ENCODE data around the gene TMEM53.
"Not testable (repeated sequence)": the region's sequence is repeated elsewhere in the genome, so short reads cannot be mapped to it uniquely, and the experiment has no call there.

The TMEM53 gene

DNA sequence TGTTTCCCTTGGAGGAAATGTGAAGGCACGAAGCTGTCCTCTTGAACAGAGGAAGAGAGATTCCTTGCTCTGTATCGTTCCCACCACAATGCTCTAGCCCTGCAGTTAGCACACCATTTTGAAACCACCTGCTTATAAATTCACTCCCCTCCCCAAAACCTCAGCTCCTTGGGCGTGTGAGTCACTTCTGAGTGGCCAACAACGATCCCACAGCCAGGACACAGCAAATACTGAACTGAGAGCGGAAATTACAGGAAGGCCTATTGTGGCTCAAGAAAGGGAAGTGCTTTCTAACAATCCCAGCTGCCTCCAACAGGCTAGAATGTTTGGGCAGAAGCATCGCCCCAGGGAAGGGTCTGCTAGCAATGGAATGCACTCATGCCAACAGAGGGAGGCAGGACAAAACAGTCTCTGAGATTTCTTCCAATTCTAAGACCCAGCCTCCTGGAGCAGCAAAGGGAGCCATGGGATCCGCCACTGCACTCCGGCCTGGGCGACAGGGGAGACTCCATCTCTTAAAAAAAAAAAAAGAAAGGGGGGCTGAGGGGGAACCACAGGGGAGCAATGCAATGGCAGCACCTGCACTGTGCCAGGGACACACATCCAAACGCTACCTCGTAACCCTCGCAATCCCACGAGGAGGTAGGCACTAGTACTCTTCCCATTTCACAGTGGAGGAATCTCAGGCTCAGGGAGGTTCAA is 1.9 kb downstream of the TMEM53 start:
- DNase-seq: no peak

DNA sequence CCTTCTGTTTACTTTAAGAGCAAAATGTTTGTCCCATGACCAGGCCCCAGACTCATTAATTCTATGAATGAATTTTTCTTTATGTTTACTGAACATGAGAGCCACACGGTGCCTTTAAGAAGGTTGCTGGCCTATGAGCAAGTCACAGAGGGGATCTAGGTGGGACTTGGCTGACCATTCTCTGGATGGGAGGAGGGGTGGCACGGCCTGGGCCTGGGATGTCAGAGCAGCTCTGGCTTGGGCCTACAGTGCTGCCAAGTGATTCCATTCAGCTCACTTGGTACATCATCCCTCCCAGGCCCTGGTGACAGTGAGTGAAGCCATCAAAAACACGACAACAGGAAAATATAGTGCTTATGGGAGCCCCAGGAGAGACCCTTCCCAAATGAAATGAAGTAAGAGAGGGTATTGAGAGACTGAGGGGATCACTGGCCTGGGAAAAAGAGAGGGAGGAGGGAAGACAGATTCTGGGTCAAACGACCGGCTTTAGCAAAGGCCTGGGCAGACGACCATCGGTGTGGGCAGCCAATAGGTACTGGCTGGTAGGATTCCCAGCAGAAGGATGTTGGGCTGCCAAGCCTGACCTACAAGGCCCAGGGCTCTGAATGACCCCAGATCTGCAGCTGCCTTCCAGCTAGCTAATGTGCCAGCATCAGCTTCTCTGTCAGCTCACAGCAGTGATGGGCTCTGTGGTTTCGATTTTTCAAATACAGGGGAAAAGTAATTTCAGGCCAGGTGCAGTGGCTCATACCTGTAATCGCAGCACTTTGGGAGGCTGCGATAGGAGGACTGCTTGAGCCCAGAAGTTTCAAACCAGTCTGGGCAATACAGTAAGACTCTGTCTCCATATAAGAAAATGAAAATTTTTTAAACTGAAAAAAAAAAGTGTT is 3.3 kb downstream of the TMEM53 start:
- no peak for DNase-seq

DNA sequence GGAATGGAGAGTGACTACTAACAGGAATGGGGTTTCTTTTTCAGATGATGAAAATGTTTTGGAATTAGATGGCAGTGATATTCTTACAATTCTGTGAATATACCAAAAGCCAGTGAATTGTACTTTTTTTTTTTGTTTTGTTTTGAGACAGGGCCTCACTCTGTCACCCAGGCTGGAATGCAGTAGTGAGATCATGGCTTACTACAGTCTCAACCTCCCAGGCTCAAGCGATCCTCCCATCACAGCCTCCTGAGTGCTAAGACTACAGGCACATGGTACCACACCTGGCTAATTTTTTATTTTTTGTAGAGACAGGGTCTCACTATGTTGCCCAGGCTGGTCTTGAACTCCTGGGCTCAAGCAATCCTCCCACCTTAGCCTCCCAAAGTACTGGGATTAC is 7.6 kb downstream of the TMEM53 start:
- DNase-seq: not testable (repeated sequence)

DNA sequence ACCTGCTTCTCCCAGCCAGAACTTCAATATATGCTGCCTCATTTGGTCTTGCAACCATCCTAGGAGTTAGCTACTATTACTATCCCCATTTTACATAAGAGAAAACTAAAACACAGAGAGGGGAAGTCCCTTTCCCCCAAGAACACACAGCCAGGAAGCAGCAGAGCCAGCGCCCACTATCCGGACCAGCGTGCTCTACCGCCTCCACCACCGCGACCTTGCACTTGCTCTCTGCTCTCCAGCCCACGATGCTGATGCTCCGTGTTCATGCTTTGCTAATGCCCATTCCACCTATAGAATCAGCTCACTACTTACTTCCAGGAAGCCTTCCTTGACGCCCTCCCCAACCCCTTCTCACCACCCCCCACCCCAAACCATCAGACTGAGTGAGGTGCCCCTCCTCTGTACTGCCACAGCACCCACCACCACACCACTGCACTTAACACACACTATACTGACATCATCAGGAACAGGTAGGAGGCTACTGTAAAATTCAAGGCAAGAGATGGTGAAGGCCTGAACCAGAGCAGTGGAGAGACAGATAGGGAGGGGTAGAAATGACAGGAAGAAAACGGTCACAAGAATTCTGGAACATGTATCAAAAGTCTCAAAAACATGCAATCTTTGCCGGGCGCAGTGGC is 9.4 kb downstream of the TMEM53 start:
- DNase-seq: no peak

DNA sequence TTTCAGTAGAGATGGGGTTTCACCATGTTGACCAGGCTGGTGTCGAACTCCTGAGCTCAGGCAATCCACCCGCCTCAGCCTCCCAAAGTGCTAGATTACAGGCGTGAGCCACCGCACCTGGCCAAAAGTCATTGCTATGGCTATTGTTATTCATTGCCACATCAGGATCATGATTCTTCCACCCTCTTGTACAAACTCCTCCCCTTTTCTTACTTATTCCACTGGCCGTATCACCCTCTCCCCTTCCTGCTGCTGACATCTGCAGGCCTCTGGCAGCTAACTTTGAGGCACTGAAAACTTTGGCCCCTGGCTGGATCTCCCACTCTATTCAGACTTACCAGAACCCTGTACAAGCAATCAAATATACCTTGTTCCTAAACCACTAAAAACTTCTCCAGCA is 10.9 kb downstream of the TMEM53 start:
- no peak for DNase-seq

DNA sequence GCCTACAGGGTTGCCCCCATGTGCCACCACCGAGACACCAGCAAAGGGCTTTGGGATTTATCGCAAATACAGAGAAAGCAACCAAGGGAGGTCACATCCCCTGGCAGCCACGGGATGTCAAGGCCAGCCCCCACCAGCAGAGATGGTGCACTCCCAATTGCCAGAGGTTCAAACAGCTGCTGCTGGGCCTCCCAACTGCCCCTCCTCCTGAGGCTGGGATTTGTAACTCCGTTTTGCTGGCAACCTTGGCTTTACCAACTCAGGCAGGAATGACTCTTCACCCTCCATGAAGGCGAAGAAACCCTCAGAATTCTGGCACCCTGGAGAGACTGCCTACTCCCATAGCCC is 11.6 kb downstream of the TMEM53 start:
- no peak for DNase-seq

DNA sequence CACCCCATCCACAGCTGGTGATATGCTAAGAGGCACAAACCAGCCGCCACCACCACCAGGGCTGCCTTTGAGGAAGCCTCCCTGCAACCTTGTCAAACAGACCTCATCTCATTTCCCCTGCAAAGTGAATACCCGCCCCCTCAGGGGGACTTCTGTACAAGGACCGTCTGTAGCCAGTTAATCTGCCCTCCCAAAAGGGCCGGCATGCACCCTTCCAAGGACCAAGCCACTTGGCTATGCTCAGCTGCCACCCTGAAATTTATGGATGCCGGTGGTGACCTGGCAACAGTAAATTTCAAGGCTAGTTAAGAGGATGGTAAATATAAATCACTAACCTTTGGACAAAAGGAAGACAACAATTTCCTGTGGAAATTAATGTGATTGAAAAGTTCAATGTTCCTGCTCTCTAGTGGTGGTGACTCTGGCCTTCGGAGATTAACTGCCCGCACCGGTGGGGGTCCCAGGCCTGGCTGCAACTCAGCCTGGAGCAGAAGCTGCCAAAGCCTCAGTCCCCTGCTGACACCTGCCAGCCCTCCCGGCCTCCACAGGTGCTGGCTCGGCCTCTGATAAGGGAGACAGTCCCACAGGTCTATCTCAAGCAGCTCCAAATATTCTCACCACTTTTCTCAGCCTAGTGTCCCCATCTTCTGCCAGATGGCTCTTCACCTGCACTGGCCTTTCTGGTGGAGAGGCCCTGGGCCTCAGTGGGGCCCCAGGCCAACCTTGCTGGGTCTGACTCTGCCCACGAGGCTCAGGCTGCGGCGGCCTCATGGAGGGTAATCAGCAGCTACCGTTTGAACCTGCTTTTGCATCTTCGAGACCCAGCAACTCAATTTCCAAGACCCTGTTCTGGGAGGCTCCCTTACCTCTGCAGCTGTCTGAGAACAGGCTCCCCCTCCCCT is 12.2 kb downstream of the TMEM53 start:
- no peak for DNase-seq

DNA sequence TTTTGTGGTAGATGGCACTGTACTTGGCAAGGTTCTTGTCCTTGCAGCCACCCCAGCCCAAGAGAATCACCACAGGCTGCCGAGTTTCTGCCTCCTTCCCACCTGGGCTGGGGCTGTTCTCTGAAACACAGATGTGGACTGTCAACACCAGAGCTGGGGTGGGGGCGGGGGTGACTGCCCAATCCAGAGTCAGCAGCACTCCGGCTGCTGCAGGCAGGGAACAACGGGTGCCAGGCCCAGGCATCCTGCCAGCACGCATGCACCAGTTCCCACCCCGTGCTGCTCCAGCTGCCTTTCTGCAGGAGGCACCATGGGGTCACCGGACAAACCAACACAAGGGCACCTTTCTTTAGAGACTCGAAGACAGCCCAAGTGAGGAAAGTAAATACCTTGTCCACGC is 14.1 kb downstream of the TMEM53 start:
- DNase-seq: no peak

DNA sequence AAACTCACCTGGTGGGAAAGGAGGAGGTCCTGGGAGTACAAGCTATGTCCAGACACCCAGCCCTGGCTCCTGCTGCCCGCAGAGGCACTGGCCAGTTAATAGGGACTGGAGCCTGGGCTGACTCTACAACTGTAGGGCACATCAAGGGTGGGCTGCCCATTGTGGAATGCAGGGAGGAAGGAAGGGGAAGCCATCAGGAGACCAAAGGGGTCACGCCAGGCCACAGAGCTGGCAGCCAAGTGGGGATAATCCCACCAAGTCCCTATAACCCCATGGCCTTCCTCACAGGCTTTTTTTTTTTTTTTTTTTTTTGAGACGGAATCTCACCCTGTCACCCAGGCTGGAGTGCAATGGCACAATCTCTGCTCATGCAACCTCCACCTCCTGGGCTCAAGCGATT is 14.7 kb downstream of the TMEM53 start:
- DNase-seq: no peak

DNA sequence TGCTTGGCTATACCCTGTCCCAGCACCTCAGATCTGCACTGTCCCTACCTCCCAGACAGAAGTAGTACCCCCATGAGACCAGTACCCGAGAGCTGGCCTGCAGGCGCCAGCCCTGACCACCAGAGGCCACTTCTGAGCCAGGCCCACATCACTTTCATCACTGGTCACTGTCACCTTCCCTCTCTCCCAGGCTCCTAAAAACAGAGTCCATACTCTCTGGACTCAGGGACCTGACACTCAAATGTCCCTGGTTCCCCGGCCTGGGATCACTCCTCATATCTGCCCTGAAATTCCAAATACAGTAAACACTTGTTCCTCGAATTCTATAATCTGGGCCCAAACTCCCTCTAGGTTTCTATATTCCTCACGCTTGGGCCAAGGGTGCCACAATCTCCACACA is 18.7 kb downstream of the TMEM53 start:
- no peak for DNase-seq

DNA sequence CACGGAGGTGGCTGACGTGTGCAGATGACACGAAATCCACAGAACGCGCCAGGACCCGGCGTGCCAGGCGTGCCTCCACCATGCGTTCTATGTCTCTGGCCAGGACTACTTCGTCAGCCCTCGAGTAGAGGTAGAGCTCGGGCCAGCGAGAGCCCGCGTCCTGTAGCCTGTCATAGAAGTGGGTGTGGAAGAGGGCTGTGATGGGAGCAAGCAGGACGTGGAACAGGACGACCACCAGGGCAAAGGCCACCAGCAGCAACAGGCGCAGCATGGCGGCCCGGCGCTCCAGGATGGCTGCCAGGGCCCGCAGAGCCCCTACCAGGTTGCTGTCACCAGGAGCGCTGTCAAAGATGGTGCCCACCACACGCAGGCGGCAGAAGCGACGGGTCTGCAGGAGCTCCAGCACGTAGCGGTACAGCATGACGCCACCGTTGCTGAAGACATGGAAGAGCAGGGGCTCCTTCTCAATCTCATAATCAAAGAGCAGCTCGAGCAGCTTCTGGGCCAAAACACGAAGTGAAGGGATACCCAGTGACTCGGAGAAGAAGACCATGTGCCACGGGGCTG is 19.6 kb downstream of the TMEM53 start:
- no peak for DNase-seq

DNA sequence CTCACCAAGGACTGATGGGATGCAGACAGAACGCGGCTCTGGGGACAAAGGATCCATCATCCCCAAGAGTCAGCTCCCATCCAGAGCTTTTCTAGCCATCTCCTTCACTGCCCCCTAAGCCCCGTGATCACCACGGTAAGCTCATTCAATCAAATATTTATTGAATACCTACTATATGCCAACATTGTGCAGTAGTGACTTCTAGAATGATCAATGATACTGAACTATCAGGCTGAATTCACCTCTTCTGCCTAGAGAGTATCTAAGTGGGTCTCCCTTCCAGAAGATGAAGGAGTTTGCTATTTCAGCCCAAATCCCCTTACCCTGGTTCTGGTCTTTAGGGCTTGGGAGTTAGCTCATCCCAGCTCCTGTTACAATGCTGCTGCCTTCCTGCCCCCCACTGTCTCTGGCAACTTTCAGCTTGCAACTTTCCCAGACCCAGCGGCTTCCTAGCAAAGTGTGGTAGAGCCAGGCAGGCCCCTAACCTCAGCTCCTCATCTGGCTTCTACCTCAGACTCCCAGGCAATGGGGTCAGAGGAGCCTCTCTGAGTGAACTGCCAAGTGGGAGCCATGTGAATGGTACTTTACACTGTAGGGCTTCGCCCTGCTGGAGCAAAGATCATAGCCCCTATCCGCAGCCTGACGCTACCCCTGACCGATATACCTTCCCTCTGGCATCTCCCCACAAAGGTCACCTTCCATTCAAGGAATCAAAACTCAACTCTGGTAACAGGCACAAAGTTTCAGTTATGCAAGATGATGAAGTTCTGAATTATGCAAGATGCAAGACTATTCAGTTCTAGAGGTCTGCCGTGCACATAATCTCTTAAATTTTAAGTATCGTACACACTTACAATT is 20.9 kb downstream of the TMEM53 start:
- DNase-seq: no peak

DNA sequence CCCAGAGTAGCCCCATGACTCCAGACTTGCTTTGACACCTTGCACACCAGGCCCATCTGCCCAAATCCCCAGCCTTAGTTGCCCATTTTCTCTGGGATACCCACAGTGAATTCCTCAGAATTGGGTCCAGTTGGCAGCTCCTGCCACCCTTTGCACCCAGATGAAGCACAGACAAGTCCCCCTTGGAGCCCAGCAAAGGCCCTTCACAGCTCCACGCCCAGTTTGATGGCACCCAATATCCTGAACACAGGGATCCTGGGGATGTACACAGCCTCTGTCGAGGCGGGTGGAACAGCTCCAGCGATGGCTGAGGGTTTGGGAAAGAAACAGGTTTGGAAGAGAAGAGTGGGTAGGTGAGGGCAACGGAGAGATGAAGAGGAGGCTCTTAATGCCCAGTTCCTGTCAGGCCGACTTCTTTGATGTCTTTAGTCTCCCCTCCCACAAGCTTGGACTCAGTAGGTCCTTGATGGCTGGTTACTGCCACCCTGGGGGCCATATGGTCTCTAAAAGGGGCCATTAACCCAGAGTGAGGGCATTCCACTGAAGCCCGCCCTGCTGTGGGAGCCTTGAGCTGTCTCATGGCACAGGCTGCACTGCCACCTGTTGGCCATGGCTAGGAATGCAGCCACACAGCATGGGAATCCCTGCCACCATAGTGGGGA is 21.7 kb downstream of the TMEM53 start:
- DNase-seq: peak; percentile 50

DNA sequence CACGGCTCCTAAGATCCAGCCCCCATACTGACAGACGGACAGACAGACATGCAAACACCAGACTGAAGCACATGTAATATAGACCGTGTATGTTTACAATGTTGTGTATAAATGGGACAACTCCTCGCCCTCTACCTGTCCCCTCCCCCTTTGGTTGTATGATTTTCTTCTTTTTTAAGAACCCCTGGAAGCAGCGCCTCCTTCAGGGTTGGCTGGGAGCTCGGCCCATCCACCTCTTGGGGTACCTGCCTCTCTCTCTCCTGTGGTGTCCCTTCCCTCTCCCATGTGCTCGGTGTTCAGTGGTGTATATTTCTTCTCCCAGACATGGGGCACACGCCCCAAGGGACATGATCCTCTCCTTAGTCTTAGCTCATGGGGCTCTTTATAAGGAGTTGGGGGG is 23.2 kb downstream of the TMEM53 start:
- no peak for DNase-seq

DNA sequence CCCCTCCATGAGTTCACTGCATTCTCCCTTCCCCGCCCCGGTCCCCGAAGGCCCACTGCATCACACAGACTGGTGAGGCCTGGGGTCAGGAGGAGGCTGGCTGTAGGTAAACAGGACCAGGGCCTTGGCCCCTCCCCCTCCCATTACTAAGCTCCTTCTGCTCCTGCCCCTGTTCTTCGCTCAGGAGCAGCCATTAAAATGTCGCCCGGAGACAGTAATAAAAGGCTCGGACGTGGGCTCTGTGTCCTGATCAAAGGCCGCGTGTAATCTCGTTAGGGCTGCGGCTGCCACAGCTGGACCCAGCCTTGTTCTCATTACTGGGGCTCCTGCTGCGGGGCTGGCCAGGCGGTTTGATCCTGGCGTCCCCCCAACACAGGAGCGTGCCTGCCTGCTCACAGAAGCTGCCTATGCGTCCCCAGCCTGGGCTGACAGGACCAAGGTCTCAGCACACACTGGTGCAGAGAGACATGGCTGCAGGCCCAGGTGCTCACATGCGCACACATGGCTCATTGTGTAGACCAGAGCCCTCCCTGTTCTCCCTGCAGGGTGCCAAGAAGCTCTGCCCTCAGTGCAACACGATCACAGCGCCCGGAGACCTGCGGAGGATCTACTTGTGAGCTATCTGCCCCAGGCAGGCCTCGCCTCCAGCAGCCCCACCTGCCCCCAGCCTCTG is 24.0 kb downstream of the TMEM53 start:
- no peak for DNase-seq

DNA sequence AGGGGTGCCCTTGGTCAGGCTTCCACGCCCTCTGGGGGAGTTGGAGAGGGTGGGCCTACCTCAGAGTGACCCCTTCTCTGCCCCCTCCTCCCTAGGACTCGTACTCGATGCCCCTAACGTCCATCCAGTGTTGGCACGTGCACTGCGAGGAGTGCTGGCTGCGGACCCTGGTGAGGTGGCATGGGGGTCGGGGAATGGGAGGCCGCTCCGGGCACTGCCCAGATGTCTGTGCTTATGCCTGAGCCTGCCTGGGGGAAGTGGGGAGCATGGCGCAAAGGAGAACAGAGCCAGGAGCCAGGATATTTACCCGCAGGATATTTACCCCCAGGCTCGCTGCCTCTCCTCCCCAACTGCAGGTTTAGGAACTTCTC is 24.5 kb downstream of the TMEM53 start:
- no peak for DNase-seq

DNA sequence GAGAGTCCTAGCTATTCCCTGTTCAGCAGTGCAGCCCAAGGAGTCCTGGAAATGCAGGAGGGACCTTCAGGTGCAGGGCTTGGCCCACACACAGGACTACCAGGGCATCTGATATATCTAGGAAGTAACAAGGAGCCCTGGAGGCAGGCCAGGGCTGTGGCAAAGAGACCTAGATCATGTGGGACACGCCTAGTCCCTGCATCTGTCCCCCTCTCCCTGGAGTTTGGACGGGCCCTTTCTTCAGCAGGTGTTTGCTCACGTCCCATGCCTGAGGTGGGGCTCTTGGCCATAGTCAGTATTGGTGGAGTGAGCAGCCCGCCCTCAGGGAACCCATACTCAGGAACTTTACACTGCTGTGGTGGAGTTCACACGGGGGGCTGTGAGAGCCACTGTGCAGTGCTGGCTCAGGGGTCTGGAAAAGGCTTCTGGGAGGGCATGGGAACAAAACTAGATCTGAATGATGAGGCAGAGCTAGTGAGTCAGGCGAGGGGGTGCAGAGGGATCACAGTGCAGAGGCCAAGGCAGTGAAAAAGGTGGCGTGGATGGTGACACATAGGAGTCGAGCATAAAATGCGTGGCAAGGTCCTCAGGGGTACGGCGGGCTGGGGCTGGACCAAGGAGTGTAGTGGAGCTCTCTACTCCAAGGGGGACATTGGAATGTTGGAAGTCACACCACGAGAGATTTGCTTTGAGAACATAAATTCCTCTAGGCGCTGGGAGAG is 25.6 kb downstream of the TMEM53 start:
- no peak for DNase-seq

DNA sequence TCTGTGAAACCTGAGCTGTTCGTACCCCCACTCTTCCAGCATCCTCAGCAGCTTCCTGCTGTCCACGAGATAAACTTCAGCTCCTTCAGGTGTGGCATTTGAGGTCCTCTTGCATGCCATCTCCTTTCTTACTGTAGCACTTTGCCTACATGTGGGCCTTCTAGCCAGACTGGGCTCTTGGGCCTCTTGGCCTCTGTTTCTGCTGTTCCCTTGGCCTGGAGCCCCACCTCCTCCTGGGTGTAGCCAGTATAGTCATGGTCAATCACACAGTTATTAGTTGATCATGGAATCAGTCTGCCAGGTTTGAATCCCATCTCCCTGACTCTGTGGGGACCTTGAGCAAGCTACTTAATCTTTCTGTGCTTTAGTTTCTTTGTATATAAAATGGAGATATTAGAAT is 26.4 kb downstream of the TMEM53 start:
- no peak for DNase-seq

DNA sequence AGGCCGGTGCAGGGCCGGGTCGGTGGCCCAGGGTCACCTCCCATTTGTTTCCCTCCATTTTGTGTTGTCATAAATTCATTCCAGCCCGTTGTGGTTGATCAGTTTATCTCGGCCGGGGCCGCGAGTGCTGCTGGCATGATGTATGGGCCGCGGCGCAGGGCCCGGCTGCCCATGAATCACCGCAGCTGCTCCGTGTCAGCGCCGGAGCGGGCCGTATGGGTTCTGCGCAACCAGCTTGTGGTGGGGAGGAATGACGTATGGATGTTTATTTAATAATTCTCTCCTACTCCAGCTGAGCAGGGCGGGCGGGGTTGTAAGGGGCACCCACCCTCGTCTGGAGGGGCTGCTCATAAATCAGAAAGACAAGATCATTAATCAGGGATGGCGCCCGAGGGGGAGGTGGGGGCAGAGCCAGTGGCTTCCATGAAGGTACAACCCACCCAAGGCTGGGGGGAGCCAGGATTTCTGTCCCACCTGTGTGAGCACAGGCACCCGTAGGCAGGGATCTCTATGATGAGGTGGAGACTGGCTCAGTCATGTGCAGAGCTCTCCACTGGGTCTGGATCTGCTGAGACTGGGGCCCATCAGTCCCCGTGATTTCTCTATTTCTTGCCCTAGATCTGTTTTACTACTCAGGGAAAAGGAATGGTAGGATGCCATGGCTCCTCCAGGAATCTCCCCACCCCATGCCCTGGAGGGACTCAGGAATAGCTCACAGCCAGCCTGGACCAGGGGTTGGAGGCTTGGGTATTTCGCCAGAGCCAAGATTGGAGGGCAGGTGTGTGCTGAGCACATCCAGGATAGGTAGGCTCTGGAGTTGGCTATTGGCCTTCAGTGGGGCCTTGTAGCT is 27.8 kb downstream of the TMEM53 start:
- no peak for DNase-seq
